Ammon's horn (tissue), 1 donor: Measurements from ENCODE around the gene IFI30.
"Not testable (repeated sequence)": the region's sequence is repeated elsewhere in the genome, so short reads cannot be mapped to it uniquely, and the experiment has no call there.

Source experiments
- DNase-seq: peaks from one replicate; pipeline ENCODE4 v3.0.0-alpha.2; 2016; ENCODE audit warnings: low spot score

IFI30 gene

DNA sequence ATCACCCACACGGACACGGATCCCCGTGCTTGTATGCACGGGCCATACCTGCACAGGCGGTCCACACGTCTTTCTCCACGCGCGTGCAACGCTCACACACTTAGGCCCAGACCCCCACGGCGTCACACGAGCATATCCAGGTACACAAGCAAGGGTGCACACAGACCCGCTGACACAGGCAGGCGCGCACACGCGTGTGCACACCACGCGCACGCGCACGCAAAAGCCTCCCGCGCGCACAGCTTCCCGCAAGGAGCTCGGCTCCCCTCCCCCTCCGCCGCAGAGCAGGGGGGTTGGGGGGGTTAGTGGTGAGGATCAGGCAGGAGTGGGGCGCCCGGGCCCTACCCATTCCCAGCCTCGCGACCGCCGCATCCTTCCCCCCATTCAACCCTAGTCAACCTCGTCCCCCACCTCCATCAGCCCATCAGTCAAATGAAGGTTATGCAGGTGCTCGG lies 29.8 kb downstream of the IFI30 start:
- peak; percentile 77 for DNase-seq

GRCh38 chr19:18203863-18204393 lies 30.3 kb downstream of the IFI30 start, which contains the start of gene RAB3A:
Gene RAB3A (minus strand): TSS chr19:18204042. CDS start chr19:18202740, 1,302 bp downstream.
- peak; percentile 100 for DNase-seq

- no peak for DNase-seq
These were observed 31.0 kb downstream of the IFI30 start for GRCh38 chr19:18204394-18205199.

DNA sequence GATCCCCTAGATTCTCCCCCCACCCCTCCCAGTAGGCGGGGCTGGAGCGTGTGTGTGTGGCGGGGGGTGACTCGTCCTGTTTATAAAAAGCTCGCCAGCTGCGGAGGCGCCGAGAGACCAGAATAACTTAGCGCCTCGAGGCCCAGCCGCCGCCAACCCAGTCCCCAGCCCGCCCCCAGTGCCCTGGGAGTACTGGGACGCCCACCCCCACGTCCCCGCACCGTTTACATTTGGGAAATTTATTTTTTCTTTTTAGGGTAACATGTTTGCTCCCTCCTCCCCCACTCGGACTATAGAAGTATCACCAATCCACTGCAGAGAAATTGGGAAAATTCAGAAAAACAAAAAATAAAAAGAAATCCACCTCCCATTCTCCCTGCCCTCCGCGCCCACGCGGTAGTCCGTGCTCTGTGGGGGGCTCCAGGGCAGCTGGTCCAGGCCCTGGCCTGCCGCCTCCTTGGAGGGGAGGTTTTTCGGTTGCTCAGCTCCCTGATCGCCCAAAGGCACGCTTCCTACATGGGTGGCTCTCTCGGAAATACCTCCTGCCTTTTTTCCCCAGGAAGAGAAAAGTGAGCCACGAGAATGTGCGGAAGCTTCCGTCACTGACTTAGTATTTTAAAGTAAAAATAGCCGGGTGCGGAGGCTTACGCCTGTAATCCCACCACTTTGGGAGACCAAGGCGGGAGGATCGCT lies 31.7 kb downstream of the IFI30 start:
- DNase-seq = peak; percentile 85

- no peak for DNase-seq
These were observed 32.4 kb downstream of the IFI30 start for GRCh38 chr19:18206018-18206417.

DNA sequence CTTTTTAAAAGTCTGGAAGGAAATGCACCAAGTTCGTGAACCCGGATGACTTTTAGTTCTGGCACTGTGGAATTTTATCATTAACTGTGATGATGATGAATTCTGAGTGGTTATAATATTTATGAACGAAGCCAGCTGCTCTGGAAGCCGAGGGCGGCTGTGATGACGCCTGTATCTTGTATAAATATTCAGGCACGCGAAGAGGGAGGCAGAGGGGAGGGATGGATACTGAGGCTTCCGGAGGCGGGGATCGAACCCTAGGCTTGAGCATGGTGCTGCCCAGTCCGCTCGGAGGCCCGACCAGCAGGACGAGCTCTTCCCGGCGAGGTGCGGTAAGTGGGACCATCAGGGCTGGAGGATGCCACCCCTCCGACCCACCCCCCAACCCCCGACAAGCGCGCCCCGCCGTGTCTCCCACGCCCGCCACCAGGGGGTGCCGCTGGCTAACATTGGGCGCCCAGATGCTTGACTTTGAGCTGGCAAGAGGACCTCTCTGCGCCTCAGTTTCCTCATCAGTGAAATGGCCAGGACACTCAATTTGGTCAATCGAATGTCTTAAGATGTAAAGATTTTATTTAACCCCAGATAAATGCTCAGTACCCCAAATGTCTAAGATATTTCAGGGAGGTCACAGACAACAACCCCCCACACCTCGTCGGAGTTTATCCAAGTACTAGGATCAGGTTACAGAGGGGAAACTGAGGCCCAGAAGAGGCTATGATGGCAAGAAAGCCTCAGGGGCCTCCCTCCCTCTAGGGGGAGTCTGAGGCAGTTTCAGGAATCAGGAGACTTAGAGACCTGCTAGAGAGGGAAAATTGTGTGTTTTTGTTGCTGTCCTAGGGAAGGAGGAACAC lies 34.7 kb downstream of the IFI30 start:
- no peak for DNase-seq

DNA sequence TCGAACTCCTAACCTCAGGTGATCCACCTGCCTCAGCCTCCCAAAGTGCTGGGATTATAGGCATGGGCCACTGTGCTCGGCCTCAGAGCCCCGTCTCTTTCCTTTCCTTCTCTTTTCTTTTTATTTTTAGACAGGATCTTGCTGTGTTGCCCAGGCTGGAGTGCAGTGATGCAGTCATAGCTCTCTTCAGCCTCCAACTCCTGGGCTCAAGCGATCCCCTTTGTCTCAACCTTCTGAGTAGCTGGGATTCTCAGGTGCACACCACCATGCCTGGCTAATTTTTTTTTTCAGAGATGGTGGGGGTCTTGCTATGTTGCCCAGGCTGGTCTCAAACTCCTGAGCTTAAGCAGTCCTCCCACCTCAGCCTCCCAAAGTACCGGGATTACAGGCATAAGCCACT lies 36.3 kb downstream of the IFI30 start:
- DNase-seq = not testable (repeated sequence)

GRCh38 chr19:18211683-18212082 lies 38.1 kb downstream of the IFI30 start:
- DNase-seq = no peak

DNA sequence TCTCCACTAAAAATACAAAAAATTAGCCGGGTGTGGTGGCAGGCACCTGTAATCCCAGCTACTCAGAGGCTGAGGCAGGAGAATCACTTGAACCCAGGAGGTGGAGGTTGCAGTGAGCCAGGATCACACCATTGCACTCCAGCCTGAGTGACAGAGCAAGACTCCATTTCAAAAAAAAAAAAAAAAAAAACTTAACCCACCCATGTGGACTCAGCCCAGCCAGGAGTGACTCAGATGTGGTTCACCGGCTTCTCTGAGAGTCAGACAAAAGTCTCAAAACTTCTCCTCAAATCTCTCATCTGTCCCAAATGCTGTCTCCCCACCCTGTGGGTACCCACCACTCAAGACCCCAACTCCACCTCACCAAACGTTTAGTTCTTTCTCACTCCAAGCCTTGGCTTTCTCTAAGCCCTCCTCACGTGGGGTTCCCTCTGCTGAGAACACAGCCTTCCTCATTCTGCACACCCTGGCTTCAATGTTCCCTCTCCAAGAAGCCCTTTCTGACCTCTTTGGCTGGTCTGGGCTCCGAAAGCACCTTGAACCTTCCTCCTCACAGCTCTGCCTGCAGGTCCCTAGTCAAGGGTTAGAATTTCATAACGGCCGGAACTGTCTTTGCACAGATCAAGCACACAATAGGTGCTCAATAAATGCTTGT lies 41.3 kb downstream of the IFI30 start:
- DNase-seq = no peak

GRCh38 chr19:18216789-18217188 lies 43.2 kb downstream of the IFI30 start:
- DNase-seq = no peak

GRCh38 chr19:18218159-18218558 lies 44.5 kb downstream of the IFI30 start:
- no peak for DNase-seq

DNA sequence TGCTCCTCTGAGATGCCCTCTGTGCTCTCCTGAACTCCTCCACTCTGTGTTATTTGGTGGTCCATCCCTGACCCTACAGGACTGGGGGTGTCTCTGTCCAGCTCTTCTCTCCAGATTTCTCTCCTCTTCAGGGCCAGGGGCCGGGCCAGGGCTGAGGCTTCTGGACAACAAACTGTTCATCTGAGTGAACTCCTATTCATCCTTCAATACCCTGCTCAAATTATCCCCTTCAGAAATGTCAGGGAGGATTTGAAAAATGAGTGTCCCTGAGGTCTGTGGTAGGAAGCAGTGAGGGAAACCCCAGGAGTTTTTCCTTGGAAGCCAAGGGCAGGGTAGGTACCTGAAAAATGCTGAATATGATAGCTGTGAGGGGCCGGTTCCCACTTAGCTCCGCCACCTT lies 45.0 kb downstream of the IFI30 start:
- no peak for DNase-seq

DNA sequence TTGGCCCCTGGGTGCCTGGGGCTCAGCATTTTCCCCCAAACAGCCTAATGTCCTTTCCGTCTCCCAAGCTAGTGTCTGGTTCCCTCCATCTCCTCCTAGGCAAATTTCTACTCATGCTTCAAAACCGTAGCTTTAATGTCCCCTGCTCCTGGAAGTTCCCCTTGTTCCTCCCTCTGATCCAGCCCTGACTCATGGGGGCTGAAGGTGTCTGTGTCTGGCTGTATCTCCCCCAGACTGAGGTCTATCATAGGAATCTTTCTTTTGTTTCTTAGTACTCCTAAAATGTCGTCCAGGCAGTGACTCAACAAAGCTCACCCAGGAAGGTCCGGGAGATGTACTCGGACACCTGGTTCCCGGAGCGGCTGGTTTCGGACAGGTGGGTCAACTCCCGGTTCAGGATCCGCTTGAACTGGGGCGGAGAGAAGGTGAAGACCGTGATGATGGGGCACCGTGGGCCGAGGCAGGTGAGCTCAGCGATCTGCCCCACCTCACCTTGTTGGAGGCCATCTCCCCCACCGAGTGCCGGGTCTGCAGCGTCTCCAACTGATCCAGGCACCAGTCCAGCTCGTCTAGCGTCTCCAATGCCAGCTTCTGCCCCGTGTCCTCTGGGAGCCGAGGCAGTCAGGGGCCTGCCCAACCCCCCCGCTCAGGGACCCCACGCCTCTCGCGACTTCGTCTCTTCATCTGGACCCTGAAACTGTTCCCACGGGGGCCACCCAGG lies 46.5 kb downstream of the IFI30 start:
- no peak for DNase-seq

DNA sequence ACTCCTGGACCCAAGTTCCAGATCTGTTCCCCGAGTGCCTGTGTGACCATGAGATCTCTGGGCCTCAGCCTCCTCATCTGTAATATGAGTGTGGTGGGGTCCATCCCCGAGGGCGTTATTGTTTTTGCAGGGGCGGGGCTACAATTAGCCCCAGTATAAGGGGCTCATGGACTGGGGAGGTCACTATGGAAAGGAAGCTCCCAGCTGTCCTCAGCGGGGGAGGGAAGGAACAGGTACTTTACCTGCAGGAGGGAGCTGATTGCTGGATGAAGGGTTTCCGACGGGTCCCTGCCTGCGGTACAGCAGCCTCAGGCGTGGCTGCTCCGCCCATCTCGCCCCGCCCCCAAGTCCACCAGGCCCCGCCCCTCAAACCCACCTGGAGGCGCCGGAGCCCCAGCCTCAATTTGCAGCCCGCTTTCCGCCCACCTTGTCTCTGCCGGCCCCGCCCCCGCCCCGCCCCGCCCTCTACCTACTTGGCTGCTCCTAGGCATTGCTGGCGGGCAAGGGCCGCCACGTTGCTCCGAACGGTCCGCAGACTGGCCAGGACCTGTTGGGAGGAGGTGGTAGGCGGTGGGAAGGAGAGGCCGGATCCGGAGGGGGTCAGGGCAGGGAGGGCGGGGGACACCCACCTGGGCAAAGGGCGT lies 47.1 kb downstream of the IFI30 start:
- no peak for DNase-seq

DNA sequence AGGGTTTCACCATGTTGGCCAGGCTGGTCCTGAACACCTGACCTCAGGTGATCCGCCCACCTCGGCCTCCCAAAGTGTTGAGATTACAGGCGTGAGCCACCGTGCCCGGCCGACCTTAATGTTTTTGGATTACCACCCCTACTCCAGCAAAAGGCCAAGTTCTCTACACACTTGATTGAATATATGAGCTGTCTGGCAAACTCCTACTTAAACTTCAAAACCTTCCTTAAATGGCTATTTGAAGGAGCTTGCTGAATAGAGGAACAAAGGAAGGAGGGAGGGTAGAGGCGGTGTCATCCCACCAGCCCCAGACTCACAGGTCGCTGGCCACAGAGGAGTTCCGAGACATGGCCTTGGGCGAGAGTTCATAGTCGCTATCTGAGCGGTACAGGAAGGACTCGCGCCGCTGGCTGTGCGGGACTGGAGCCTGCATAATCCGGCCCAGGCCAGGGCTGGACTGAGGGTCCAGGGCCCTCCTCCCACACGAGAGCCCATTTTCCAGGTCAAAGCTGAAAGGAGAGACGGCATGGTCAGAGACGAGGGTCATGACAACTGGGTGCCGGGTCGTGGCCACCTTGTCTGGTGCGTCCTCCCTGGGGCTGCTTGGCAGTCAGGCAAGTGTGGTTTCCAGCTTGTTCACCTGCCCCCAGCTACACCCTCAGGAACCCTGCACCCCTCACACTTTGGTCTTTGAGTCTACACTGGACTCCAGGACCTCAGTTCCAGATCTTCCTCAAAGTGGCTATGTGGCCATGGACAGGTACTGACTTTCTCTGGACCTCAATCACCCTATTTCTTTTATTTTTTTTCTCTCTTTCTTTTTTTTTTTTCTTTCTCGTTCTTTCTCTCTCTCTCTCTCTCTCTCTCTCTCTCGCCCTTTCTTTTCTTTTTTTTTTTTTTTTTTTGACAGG lies 48.5 kb downstream of the IFI30 start:
- DNase-seq = no peak

DNA sequence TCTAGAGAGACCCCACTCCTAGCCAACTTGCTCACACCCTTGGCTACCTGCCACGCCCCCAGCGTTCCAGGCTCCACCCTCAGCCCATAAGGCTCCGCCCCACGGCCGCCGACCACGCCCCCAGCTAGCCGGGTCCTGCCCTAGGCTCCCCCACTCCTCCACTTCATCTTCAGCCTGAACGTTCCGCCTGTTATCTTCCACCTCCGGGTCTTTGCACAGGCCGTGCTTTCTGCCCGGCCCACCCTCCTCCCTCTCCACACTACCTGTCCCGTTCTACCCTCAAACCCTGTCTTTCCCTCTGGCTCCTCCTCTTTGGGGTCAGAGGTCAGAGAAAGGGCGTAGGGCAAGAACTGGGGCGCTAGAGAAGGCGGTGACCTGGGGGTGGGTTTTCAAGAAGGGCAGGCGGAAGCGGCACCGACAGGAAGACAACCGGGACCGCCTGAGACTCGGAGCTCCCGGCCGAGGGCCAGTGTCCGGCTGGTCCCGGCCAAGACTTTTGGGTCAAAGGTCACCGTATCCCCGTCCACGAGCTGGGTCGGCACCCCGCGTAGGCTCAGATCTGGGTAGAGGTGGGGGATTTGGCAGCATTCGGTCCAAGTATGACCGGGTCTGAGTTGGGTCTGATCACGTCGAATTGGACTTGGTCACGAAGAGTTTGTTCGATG lies 50.4 kb downstream of the IFI30 start:
- peak; percentile 19 for DNase-seq

GRCh38 chr19:18224525-18225354 lies 51.1 kb downstream of the IFI30 start:
- DNase-seq = peak; percentile 91

DNA sequence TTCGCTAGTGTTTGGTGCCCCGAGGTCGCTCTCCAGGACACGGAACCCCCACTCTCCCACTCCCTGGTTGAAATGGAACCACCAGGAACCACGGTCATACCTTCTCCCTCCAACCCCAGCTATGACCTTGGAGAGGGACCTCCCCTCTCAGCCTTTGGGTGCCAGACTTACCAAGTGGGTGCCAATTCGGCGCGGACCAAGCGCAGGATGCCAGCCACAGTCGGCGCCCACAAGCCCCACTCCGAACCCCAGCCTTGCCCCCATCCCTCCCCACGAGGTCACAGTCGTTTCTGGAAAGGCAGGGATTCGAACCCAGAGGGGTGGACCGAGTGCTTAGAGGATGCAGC lies 51.7 kb downstream of the IFI30 start:
- DNase-seq = no peak
